Ishikawa (cell line): ENCODE results near the gene RCC1.

Experiments used
- CREB1 ChIP-seq: IDR thresholded peaks from 2 replicates; pipeline ENCODE4 v1.6.1; 2012; ENCODE audit warnings: low read depth
- FOXM1 ChIP-seq: IDR thresholded peaks from 2 replicates; pipeline ENCODE4 v1.6.1; 2012; ENCODE audit warnings: low read depth, borderline replicate concordance
- NFIC ChIP-seq: IDR thresholded peaks from 2 replicates; pipeline ENCODE4 v1.6.1; 2012
- TF ChIP-seq, protein P1 (sequence below): IDR thresholded peaks from 2 replicates; pipeline ENCODE4 v1.6.1; 2012

DNA sequence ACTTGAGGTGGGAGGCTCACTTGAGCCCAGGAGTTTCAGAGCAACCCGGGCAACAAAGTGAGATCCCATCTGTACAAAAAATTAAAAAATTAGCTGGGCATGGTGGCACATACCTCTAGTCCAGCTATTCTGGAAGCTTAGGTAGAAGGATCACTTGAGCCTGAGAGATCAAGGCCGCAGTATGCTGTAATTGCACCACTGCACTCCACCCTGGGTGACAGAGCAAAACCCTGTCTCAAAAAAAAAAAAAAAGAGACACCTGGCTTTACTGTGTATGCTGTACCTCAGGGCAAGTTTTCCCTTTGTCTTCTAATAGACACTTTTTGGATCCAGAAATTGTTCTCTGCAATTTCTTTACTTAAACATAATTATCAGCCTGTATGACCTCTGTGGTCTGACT, 23.1 kb upstream of the RCC1 start:
- TF ChIP-seq FOXM1 (no peak), NFIC (no peak), CREB1 (no peak)
- TF ChIP-seq, protein P1, sequence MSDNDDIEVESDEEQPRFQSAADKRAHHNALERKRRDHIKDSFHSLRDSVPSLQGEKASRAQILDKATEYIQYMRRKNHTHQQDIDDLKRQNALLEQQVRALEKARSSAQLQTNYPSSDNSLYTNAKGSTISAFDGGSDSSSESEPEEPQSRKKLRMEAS = no peak
